ENCODE measurements around the gene IQGAP3.

Gene IQGAP3

GRCh38 chr1:156509424-156510034 lies 62.8 kb downstream of the IQGAP3 start:
- DNase-seq (ENCODE audit: low spot score): no peak

DNA sequence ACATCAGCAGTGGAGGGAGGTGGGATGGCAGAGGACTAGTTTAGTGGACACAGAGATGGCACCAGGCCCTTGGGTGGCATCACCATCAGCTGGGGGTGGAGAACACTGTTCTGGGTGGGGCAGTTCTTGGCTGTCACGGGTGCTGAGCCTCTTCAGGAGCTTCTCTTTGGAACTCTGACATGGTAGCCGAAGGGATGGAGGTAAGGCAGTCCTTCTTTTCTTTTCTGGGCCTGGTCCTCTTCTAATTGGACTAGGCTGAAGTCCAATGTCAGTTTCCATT lies 63.5 kb downstream of the IQGAP3 start:
- DNase-seq (ENCODE audit: low spot score): peak; percentile 25

DNA sequence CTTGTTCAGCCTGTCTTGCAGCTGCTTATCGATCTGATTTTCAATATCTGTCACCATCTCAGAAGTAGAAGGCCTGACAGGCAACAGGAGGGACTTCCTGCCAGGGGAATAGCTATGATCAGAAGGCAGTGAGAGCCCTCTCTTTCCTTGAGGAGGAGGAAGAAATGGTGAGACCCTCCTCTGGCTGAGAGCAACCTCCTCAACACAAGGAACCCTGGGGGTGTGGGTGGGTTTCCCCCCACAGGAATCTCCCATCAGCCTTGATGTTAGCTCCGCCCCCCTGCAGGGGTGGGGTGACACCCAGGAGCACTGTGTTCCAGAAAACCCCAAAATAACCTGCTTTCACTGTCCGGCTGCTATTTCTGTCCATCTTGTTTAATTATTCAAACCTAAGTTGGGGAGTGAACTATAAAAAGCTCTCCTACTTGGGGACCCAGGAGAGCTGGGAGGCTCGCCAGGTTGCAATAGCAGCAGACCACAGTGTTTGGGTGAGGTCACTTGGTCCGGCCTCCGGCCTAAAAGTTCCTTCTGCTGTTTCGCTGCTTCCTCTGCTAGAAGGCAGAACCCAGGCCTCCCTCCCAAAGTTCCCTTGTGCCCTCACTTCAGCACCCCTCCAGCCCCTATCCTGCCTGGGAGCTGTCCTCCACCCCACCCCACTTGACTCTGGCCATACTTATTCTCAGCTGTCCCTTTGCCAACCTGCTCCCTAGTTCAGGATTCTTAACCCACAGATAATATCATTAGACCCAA lies 64.0 kb downstream of the IQGAP3 start:
- no peak for DNase-seq (ENCODE audit: low spot score)

- DNase-seq (ENCODE audit: low spot score): no peak
Observed at GRCh38 chr1:156506450-156506849, 65.9 kb downstream of the IQGAP3 start.

DNA sequence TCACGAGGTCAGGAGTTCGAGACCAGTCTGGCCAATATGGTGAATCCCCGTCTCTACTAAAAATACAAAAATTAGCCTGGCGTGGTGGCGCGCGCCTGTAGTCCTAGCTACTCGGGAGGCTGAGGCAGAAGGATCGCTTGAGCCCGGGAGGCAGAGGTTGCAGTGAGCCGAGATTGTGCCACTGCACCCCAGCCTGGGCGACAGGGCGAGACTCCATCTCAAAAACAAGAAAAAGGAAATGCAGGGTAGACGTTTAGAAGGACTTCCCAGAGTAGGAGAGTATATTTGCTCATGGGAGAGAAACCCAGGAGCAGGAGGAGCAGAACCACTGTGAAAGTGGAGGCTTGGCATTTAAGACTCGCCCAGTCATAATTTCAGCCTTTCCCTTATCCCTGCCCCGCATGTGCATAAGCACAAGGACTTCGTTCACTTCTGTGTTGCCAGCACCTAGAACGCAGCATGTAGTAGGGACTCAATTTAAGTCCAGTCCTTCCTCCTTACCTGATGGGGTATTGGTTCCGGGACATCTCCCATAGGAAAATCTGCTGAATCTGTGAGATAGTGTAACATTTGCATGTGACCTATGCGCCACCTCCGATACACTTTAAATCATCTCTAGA lies 66.6 kb downstream of the IQGAP3 start:
- no peak for DNase-seq (ENCODE audit: low spot score)

GRCh38 chr1:156504821-156505678 lies 67.3 kb downstream of the IQGAP3 start:
- DNase-seq (ENCODE audit: low spot score): peak; percentile 95

GRCh38 chr1:156504438-156504813 lies 67.9 kb downstream of the IQGAP3 start:
- DNase-seq (ENCODE audit: low spot score): peak; percentile 25

GRCh38 chr1:156503698-156504437 lies 68.5 kb downstream of the IQGAP3 start:
- no peak for DNase-seq (ENCODE audit: low spot score)

DNA sequence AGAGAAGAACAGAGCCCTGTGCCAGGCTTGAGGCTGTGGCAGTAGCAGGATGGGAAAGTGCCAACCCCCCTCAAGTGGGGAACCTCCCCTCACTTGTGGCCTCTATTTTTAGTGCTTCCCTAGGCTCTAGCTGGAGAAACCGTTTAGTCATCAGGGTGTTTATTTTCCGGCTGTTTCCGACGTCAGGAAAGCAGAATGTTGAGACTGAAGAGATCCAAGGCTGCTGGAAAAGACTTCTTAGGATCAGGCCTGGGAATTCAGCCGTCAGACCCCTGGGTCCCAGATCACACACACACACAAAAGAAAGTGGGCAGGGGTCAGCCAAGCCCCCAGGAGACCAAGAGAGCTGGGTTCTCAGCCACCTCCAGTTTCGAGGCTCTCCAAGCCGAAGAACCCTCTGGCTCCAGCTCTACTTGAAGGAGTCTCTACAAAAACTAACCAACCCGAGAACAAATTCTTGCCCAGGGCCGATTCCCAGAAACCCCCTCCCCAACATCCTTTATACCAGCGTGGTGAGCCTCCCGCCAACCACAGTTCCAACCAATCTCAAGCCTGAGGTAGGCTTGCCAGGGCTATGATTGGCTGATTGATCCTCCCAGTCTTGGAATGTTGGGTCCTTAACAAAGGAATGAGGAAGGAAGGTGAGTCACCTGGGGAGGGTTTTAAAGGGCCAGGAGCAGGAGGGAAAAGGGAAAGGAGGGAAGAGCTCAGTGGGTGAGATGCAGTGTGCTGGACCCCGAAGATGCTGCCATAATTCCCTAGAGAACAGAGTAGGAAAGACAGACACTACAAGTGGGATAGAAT lies 69.3 kb downstream of the IQGAP3 start:
- DNase-seq (ENCODE audit: low spot score): peak; percentile 30

DNA sequence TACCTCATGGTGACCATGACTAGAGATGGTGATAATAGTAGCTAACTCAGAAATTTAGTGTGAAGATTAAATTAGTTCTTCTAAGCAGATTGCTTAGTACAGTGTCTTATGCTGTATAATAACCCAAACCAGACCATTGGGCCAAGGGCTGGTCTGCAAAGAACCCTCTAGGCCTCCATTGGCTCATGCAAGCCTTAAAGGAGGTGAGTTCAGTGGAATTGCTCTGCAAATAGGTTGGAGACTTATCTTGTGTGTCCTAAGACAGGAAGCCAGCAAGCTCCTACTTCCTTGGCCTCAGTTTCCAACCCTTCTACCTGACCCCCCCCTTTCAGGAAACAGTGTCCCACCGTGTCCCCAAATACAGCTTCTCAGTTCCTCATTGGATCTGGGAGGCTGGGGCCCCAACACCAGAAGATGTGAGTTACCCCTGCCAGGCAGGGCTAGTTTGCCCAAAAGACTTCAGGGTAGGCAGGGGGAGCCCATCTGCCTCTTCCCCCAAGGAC lies 69.9 kb downstream of the IQGAP3 start:
- DNase-seq (ENCODE audit: low spot score): no peak

GRCh38 chr1:156500793-156501506 lies 71.4 kb downstream of the IQGAP3 start:
- DNase-seq (ENCODE audit: low spot score): peak; percentile 94

- no peak for DNase-seq (ENCODE audit: low spot score)
Observed at GRCh38 chr1:156500543-156500792, 71.9 kb downstream of the IQGAP3 start, which contains the start of gene MEF2D. TSS of gene MEF2D (minus strand) at chr1:156500775. CDS start at chr1:156483292, 17,483 bp downstream.

GRCh38 chr1:156499842-156500542 lies 72.4 kb downstream of the IQGAP3 start:
- DNase-seq (ENCODE audit: low spot score): no peak

GRCh38 chr1:156499194-156499841 lies 73.0 kb downstream of the IQGAP3 start:
- peak; percentile 38 for DNase-seq (ENCODE audit: low spot score)

- peak; percentile 27 for DNase-seq (ENCODE audit: low spot score)
Observed at GRCh38 chr1:156498432-156499193, 73.8 kb downstream of the IQGAP3 start.

- DNase-seq (ENCODE audit: low spot score): no peak
Observed at GRCh38 chr1:156497743-156498431, 74.5 kb downstream of the IQGAP3 start.

GRCh38 chr1:156497078-156497742 lies 75.2 kb downstream of the IQGAP3 start:
- no peak for DNase-seq (ENCODE audit: low spot score)

All from hematopoietic multipotent progenitor cell treated with erythropoietin and hydrocortisone succinate and interleukin-3 and kit ligand, for 17 days (in vitro differentiated cells).